Hematopoietic multipotent progenitor cell treated with erythropoietin and hydrocortisone succinate and interleukin-3 and kit ligand, for 15 days (in vitro differentiated cells): ENCODE results near the gene RANBP3L.
A peak's percentile ranks its signal among the peaks of the same experiment; 100 is the strongest.

Experiments
- DNase-seq: peaks from one replicate; pipeline ENCODE4 v3.0.0-alpha.2; 2015; ENCODE audit warnings: low spot score

Gene RANBP3L

GRCh38 chr5:36243653-36244052, 58.0 kb downstream of the RANBP3L start:
- no peak for DNase-seq

GRCh38 chr5:36242534-36243485, 58.9 kb downstream of the RANBP3L start:
- no peak for DNase-seq

- DNase-seq: peak; percentile 95
Observed at GRCh38 chr5:36241631-36242533, 59.8 kb downstream of the RANBP3L start, which contains the start of gene NADK2. Gene NADK2, minus strand, starts transcription at chr5:36241925. Its CDS starts 127 bp downstream, at chr5:36241798.

GRCh38 chr5:36240779-36241630, 60.7 kb downstream of the RANBP3L start:
- peak; percentile 49 for DNase-seq

DNA sequence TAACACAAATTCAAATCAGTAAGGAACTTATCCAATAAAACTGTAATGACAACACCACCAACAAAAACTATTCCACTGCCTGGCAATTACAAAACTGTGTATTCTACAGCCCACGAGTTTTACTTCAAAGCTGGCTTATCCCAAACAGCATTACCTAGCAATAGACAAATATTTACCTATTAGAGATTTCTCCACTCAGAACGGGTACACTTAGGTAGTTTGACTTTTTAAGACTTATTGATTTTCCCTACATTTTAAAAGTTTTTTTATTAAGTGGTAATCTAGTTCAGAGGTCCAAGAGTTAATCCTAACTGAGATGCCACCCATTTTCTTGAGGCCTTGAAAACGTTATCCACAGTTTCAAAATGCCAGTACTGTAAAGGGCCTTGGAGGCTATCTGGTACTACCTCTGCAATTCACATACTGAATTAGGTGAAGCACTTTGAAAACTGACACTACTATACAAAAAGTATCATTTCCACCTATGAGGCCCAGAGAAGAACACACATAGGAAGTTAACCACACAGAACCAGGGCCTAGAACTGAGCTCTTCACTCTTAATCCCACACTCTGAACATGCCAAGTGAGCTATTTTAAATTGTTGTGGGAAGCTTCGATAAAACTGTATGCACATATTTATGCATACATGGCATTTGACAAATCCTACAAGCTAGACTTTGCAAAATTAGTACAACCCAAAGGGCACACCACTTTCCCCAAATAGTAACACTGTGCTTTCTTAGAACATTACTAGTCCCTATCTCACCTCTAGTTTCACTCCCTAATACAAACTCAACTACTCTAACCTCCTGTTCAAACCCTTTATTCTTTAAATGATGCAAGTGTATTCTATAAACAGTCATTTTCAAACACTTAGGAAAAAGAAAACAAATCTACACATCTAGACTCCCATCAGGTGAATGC, 62.1 kb downstream of the RANBP3L start:
- no peak for DNase-seq

GRCh38 chr5:36238502-36239295, 63.0 kb downstream of the RANBP3L start:
- DNase-seq: no peak

GRCh38 chr5:36237751-36238150, 64.0 kb downstream of the RANBP3L start:
- DNase-seq: peak; percentile 51

- no peak for DNase-seq
Observed at GRCh38 chr5:36236801-36237200, 64.9 kb downstream of the RANBP3L start.

- no peak for DNase-seq
Observed at GRCh38 chr5:36232533-36232932, 69.2 kb downstream of the RANBP3L start.

DNA sequence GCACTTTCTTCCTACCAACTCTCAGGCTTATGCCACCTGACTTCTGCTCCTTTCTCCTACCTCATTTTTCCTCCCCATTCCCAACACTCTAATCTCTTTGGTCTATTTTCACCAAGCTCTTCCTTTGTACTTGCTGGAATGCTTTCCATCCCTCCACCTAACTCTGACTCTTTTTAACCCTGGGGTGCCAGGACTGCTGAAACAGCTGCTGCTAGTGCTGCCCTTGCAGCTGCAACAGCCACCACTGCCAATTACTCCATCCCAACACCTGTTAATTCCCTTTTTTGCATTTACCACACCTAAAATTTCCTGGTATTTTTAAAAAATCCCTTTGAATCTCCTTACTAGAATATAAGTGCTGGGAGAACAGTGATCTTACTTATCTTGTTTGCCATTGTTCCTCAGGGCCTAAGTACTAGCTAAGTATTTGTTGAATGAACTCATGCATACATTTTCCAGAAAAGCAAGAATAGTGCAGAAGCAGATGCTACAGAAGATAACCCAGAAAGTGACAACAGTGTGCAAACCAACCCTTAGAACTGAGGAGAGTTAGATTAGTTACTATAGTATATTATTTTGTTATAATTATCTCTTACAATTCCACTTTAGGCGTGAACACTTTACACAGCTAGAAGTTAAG, 71.4 kb downstream of the RANBP3L start:
- DNase-seq: no peak

- no peak for DNase-seq
Observed at GRCh38 chr5:36228505-36228904, 73.2 kb downstream of the RANBP3L start.

DNA sequence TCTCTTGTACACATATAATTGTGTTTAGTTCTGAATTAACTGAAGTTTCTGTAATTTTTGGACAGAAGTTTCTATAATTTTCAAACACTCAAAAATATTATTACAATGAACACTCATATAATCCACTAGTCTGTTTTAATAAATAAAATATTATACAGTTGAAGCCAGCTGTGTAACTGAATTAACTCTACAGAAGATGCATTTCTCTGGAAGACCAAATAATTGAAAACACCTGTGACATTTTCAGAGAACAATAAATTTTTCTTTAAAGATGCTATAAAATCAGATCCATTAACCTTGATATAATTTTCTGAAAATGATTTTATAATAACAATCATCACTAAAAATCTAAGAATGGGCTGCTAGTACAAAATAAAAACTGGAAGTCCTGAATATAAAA, 74.7 kb downstream of the RANBP3L start:
- no peak for DNase-seq

DNA sequence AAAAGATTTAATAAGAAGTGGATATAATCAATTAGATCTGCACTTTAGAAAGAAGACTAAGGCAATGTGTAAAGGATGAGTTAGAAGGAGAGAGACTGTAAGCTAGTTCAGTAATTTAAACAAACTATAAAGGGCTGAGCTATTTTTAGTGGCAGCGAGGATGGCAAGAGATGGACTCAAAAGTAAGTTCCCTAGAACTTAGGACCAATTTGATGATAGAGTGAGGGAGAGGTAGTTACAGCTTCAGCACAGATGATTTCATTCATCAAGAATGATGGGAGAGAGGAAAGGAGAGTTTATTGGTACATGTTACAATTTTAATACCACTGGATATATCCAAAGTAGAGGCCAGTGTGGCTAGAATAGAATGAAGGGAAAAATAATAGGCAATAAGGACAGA, 79.1 kb downstream of the RANBP3L start:
- DNase-seq: no peak

DNA sequence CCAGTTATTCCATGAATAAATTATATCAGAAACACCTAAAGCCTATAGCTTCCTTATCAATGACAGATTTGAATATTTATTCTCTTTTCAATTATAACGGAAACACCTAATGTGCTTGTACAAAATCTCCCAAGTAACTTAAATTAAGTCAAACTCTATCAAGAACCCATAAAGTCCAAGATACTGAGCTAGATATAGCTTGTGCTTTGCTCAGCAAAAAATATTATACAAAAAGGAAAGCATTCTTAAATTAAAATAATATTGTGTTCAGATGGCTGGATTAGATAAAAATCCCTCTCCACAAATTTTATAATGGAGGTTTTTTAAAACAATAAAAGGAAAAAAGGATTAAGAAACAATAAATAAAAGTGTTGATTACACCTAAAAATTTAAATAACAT, 83.7 kb downstream of the RANBP3L start:
- DNase-seq: no peak

DNA sequence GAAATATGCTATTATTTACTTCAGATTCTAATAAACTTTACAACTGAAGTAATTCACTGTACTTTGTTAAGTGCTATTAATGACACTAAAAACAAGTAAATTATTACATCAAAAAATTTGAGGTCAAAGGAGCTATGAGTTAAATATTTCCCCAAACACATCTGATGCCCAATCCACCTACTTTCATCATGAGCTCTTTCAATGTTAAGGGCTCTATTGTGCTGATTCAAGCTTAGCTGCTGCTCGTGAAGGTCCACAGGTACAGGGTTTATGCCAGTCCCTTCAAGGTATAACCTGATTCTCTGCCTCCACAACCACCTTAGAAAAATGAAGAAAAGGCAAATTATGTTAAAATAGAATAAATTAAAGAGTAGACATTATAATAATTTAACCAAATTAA, 84.1 kb downstream of the RANBP3L start:
- no peak for DNase-seq

DNA sequence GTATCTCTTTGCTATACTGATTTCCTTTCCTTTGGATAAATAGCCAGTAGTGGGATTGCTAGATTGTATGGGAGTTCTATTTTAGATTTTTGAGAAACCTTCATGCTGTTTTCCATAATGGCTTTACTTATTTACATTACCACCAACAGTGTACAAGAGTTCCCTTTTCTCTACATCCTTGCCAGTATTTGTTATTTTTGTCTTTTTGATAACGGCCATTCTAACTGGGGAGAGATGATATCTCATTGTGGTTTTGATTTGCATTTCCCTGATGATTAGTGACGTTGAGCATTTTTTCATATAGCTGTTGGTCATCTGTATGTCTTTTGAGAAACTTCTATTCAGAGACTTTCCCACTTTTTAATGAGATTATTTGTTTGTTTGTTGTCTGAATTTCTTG, 85.8 kb downstream of the RANBP3L start:
- no peak for DNase-seq

DNA sequence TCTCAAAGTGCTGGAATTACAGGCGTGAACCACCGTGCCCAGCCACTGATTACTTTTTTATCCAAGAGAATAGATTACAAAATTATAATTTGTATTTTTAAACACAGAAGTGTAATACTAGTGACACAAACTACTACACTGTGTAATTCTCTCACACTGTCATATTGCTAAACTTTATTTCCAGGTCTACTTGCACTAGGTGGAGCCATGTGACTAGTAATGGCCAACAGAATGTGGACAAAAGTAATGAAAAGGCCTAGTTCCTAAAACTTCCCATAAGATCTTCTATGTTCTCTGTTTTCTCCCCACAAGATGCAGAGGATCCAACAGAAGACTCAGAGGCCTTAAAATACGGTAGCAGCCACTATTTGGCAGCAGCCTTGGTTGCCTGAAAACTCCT, 87.3 kb downstream of the RANBP3L start:
- peak; percentile 19 for DNase-seq

DNA sequence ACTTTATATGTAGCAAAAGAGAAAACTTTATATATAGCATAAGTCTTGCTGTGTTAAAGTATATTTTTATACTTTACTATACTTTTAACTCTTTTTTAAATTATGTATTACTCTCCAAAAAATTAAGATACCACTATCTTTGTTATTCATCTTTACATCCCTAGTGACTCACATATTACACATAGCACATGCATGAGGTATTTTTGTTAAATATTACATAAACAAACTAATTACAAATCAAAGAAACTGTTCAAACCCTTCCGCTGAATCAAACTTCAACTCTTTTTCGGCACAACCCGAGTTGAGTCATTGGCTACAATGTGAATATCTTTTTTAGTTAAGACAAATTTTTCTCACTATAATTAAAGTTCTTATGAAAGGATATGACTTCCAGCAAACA, 92.0 kb downstream of the RANBP3L start:
- no peak for DNase-seq

- DNase-seq: no peak
Observed at GRCh38 chr5:36208786-36209185, 92.9 kb downstream of the RANBP3L start.
